HEK293 (cell line): ENCODE data around the gene COPE.

ENCODE experiments used
- CTCF ChIA-PET: fragments of 350-600 bp; formaldehyde crosslinking; extraction: SDS; loops from one replicate; lab custom pipeline; 2021; ENCODE audit warnings: antibody characterized with exemption; lab: Yijun Ruan, JAX
- POLR2A ChIA-PET: fragments of 300-600 bp; formaldehyde crosslinking; extraction: SDS; loops from one replicate; lab custom pipeline; 2020; ENCODE audit warnings: antibody characterized with exemption, inconsistent platforms; lab: Yijun Ruan, JAX
- H3K27ac ChIP-seq: fragments of 200-500 bp; sonication (Bioruptor generic); 2 replicates; pipeline ENCODE4 v1.5.1; 2014; ENCODE audit warnings: low read depth, low read length, control low read depth, inconsistent platforms; ENCODE audit errors: extremely low read depth
- H3K36me3 ChIP-seq, 2 experiments: fragments of 200-500 bp in 1 of 2; sonication (Bioruptor generic) in 1 of 2; 1 replicate in 1 of 2; 2 replicates in 1 of 2; pipeline ENCODE4 v1.5.1; 2014 to 2017; ENCODE audit warnings: inconsistent platforms in 2 of 2, low read length in 2 of 2; ENCODE audit not compliant: control insufficient read depth in 2 of 2, insufficient read depth in 1 of 2
- H3K4me1 ChIP-seq: fragments of 200-500 bp; sonication (Bioruptor generic); 2 replicates; pipeline ENCODE4 v1.5.1; 2014; ENCODE audit warnings: mild to moderate bottlenecking, low read length, inconsistent platforms; ENCODE audit not compliant: control insufficient read depth, insufficient read depth
- H3K4me3 ChIP-seq: 2 replicates; pipeline ENCODE4 v1.5.1; 2011; ENCODE audit warnings: low read depth, mild to moderate bottlenecking, control low read depth, low read length, moderate library complexity
- H3K9me3 ChIP-seq: fragments of 200-500 bp; sonication (Bioruptor generic); 2 replicates; pipeline ENCODE4 v1.5.1; 2014; ENCODE audit warnings: low read depth, low read length, inconsistent platforms; ENCODE audit not compliant: control insufficient read depth, insufficient read depth
- EGR2 ChIP-seq: fragments of 450-650 bp; formaldehyde crosslinking; IDR thresholded peaks from 2 replicates; pipeline ENCODE4 v1.5.1; 2016; ENCODE audit warnings: low read depth, missing biosample characterization, missing genetic modification characterization
- HOXA7 ChIP-seq: sonication (generic); formaldehyde crosslinking; IDR thresholded peaks from 2 replicates; pipeline ENCODE4 v1.8.1; 2022; ENCODE audit warnings: missing genetic modification reagents, borderline replicate concordance
- KLF16 ChIP-seq: fragments of 450-650 bp; formaldehyde crosslinking; IDR thresholded peaks from 2 replicates; pipeline ENCODE4 v1.5.1; 2017; ENCODE audit warnings: missing biosample characterization, missing genetic modification characterization
- KLF9 ChIP-seq: fragments of 450-650 bp; formaldehyde crosslinking; IDR thresholded peaks from 2 replicates; pipeline ENCODE4 v1.5.1; 2016; ENCODE audit warnings: missing biosample characterization, missing genetic modification characterization, low read depth
- REPIN1 ChIP-seq: fragments of 450-650 bp; formaldehyde crosslinking; IDR thresholded peaks from 2 replicates; pipeline ENCODE4 v1.5.1; 2017; ENCODE audit warnings: missing biosample characterization, missing genetic modification characterization, low read depth
- ZFHX2 ChIP-seq: fragments of 450-650 bp; formaldehyde crosslinking; conservative IDR thresholded peaks from 2 replicates; pipeline ENCODE4 v1.5.1; 2016; ENCODE audit warnings: missing biosample characterization, missing genetic modification characterization
- ZNF114 ChIP-seq: fragments of 450-650 bp; formaldehyde crosslinking; IDR thresholded peaks from 2 replicates; pipeline ENCODE4 v1.5.0; 2017; ENCODE audit warnings: missing biosample characterization, missing genetic modification characterization
- ZNF121 ChIP-seq: fragments of 450-650 bp; formaldehyde crosslinking; IDR thresholded peaks from 2 replicates; pipeline ENCODE4 v1.5.1; 2016; ENCODE audit warnings: missing biosample characterization, missing genetic modification characterization
- ZNF138 ChIP-seq: fragments of 450-650 bp; formaldehyde crosslinking; IDR thresholded peaks from 2 replicates; pipeline ENCODE4 v1.5.1; 2016; ENCODE audit warnings: missing biosample characterization, missing genetic modification characterization, borderline replicate concordance
- ZNF140 ChIP-seq: fragments of 450-650 bp; formaldehyde crosslinking; IDR thresholded peaks from 2 replicates; pipeline ENCODE4 v1.5.1; 2016; ENCODE audit warnings: missing biosample characterization, missing genetic modification characterization
- ZNF146 ChIP-seq: fragments of 450-650 bp; formaldehyde crosslinking; IDR thresholded peaks from 2 replicates; pipeline ENCODE4 v1.5.1; 2016; ENCODE audit warnings: missing biosample characterization, missing genetic modification characterization
- ZNF155 ChIP-seq: fragments of 450-650 bp; formaldehyde crosslinking; IDR thresholded peaks from 2 replicates; pipeline ENCODE4 v1.5.1; 2016; ENCODE audit warnings: missing biosample characterization, missing genetic modification characterization
- ZNF175 ChIP-seq: fragments of 450-650 bp; formaldehyde crosslinking; IDR thresholded peaks from 2 replicates; pipeline ENCODE4 v1.5.1; 2016; ENCODE audit warnings: missing biosample characterization, missing genetic modification characterization
- ZNF184 ChIP-seq: fragments of 450-650 bp; IDR thresholded peaks from 2 replicates; pipeline ENCODE4 v1.5.1; 2018; ENCODE audit warnings: missing biosample characterization, mild to moderate bottlenecking, missing genetic modification characterization
- ZNF24 ChIP-seq: fragments of 450-650 bp; formaldehyde crosslinking; IDR thresholded peaks from 2 replicates; pipeline ENCODE4 v1.5.1; 2016; ENCODE audit warnings: missing biosample characterization, missing genetic modification characterization
- ZNF394 ChIP-seq: fragments of 450-650 bp; formaldehyde crosslinking; IDR thresholded peaks from 2 replicates; pipeline ENCODE4 v1.5.1; 2016; ENCODE audit warnings: missing biosample characterization, missing genetic modification characterization, mild to moderate bottlenecking, moderate library complexity, borderline replicate concordance
- ZNF433 ChIP-seq: fragments of 450-650 bp; formaldehyde crosslinking; IDR thresholded peaks from 2 replicates; pipeline ENCODE4 v1.5.1; 2016; ENCODE audit warnings: missing biosample characterization, missing genetic modification characterization, low read depth
- ZNF560 ChIP-seq: fragments of 450-650 bp; formaldehyde crosslinking; IDR thresholded peaks from 2 replicates; pipeline ENCODE4 v1.5.1; 2017; ENCODE audit warnings: missing biosample characterization, missing genetic modification characterization, borderline replicate concordance
- ZNF571 ChIP-seq: fragments of 450-650 bp; formaldehyde crosslinking; IDR thresholded peaks from 2 replicates; pipeline ENCODE4 v1.5.0; 2017; ENCODE audit warnings: missing biosample characterization, missing genetic modification characterization
- ZNF660 ChIP-seq: fragments of 450-650 bp; IDR thresholded peaks from 2 replicates; pipeline ENCODE4 v1.5.1; 2018; ENCODE audit warnings: missing biosample characterization, mild to moderate bottlenecking, missing genetic modification characterization
- ZNF776 ChIP-seq: fragments of 450-650 bp; formaldehyde crosslinking; IDR thresholded peaks from 2 replicates; pipeline ENCODE4 v1.5.0; 2017; ENCODE audit warnings: missing biosample characterization, missing genetic modification characterization, borderline replicate concordance

The COPE gene

DNA sequence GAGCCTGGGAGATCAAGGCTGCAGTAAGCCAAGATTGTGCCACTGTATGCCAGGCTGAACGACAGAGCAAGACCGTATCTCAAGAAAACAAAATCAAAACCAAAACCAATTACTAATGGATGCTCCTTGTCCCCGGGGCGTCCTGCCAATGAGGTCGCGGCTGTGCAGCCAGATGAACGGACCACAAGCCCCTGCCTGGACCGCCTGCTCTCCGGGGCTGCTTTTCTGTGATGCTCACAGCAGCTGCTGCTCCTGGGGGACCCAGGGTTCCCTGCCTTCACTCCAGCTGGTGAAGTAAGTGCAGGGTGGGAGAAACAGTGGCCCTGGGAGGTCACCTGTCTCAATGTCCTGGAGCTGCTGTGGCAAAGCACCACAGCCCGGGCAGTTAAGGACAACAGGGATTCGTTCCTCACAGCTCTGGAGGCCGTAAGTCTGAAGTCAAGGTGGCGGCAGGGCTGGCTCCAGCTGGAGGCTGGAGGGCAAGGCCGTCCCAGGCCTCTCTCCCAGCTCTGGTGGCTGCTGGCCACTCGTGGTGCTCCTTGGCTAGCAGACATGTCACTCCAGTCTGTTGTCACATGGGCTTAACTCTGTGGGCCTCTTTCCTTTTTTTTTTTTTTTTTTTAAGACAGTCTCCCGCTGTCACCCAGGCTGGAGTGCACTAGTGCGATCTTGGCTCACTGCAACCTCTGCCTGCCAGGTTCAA lies 10.1 kb downstream of the COPE start:
- Histone ChIP-seq H3K36me3 (peaks cover 4 to 75% of the 10 kb centered on the region in 2 experiments; a peak in 2 of 3 replicates), H3K9me3 (no peaks in the 10 kb centered on the region), H3K27ac (no peak overlapping the region), H3K4me1 (no peaks in the 10 kb centered on the region), H3K4me3 (no peak overlapping the region)
- ChIA-PET POLR2A (interaction anchor here (0.5 kb wide), 1 partner anchor 18 kb away, joined by 5 read pairs; no protein-coding TSS in a partner anchor), CTCF (interaction anchor here (0.6 to 1.7 kb wide), 2 partner anchors 9 to 10 kb away, joined by 4 to 6 read pairs; partner anchors contain the start of genes COPE and DDX49)
- no peak for TF ChIP-seq ZNF184 (tag by site-specific recombination)
- TF ChIP-seq ZNF24 (tag by site-specific recombination), result no peak
- no peak for TF ChIP-seq ZNF433 (tag by site-specific recombination)

DNA sequence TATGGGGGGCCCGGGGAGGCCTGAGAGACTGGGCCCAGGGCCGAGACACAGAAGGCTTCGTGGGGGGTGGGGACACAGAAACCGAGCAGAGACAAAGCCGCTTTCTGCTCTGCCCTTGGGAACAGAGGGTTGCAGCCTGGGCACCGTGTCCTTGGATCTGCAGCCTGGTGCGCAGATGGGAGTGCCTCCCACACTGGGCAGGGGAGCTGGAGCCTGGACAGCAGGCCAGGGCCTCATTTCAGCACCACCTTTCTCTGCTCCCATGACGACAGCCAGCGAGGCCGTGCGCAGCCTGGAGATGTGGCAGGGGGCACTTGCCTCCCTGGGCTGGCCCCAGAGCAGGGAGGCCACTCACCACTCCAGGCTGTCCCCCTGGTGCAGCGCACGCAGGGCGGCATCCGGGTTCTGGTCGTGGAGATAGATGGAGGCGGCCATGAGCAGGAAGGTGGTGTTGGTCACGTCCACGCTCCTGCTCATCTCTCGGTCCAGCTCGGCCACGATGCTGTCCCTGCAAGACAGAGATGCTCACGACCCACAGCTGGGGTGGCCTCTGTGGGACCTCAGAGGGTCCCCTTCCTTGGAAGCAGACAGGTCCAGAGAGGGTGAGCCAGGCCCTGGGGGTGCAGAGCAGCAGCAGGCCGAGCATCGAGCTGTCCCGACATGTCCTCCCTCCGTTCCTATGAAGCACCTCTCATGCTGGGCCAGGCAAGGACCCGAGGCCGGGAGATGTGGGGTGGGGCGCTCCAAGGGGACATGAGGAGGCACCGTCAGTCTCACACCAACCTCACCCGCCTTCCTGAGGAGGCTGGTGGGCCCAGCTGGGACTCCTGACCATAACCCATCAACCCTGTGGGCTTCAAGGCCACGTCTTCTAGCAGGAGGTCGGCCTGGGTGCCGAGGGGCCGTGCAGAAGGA lies 12.3 kb downstream of the COPE start:
- no peaks in the 10 kb centered on the region for H3K4me1 ChIP-seq
- POLR2A ChIA-PET, result interaction anchor here (0.8 to 2.1 kb wide), 2 partner anchors 8 to 12 kb away, joined by 6 to 9 read pairs; partner anchors contain the start of genes COPE and DDX49
- H3K27ac ChIP-seq, result no peak overlapping the region
- no peak overlapping the region for H3K4me3 ChIP-seq
- no peaks in the 10 kb centered on the region for H3K9me3 ChIP-seq
- CTCF ChIA-PET, result interaction anchor here (0.6 kb wide), 1 partner anchor 209 kb away, joined by 3 read pairs; no protein-coding TSS in a partner anchor
- TF ChIP-seq REPIN1 (tag by site-specific recombination) (no peak), ZNF433 (tag by site-specific recombination) (no peak), ZNF138 (tag by site-specific recombination) (no peak), ZNF776 (no peak), ZNF175 (tag by site-specific recombination) (no peak), ZNF571 (tag by site-specific recombination) (no peak), ZNF146 (no peak), ZNF155 (tag by site-specific recombination) (no peak), KLF16 (tag by site-specific recombination) (no peak), ZNF114 (no peak), ZNF140 (tag by site-specific recombination) (no peak), ZNF121 (tag by site-specific recombination) (no peak), ZNF560 (tag by site-specific recombination) (no peak), KLF9 (tag by site-specific recombination) (no peak), ZNF660 (tag by site-specific recombination) (no peak), ZNF394 (tag by site-specific recombination) (no peak)
- peaks cover 0 to 72% of the 10 kb centered on the region in 2 experiments; a peak in 2 of 3 replicates for H3K36me3 ChIP-seq

DNA sequence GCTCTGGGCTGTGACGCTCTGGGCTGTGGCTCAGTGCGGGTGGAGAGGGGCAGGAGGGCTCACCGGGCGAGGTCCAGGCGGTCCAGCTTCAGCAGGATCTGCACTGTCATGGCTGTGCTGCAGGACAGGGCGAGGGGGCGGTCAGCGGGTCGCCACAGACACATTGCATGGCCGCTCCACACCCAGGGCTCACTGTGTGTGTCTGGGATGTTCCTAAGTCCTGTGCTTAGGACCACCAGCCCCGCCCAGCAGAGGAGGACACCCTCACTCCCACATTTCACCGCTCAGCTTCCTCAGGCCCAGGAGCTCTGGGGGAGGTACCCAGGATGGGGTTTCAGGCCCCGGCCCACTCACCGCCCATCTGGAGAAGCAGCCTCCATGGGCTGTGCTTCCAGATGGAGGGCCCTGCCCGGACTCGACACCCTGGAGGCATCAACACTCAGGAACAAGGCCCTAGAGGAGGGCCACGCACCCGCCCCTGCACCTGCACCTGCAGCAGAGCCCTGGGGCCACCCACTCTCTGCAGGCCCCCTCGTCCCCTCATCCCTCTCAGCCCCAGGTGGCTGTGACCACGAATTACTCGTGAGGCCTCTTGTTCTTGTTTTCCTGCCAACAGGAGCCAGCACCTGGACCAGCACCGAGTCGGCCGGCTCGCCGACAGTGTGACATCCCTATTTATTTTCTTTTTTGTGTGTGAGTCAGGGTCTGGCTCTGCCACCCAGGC lies 13.5 kb downstream of the COPE start:
- TF ChIP-seq EGR2 (tag by site-specific recombination) (peak; percentile 69; the same call in 1 of the 2 replicates), HOXA7 (CRISPR knock-in tag) (no peak), ZFHX2 (tag by site-specific recombination) (peak; percentile 67)
- Histone ChIP-seq H3K4me3 (no peak overlapping the region), H3K4me1 (no peaks in the 10 kb centered on the region), H3K9me3 (no peaks in the 10 kb centered on the region), H3K36me3 (peaks cover 0 to 75% of the 10 kb centered on the region in 2 experiments; a peak in 2 of 3 replicates), H3K27ac (no peak overlapping the region)
- ChIA-PET CTCF (interaction anchor here (0.6 kb wide), 1 partner anchor 87 kb away, joined by 3 read pairs; no protein-coding TSS in a partner anchor), POLR2A (no interaction called here)
